SJSA1 (cell line): Measurements from ENCODE around the gene SRGN. TPM values are rescaled to one million over a fixed set of nuclear protein-coding genes. Genes with fewer than 3 reads are reported as not detected.

Experiments
- DNase-seq, 2 experiments: peaks; one replicate each; pipeline ENCODE4 v3.0.0-alpha.2; 2015 to 2020; ENCODE audit warnings: low spot score in 2 of 2, low read depth in 1 of 2
- H3K27ac ChIP-seq: fragments of 250-450 bp; sonication (Bioruptor Pico); 2 replicates; pipeline ENCODE4 v1.5.1; 2020; ENCODE audit warnings: mild to moderate bottlenecking, moderate library complexity
- H3K27me3 ChIP-seq: fragments of 250-450 bp; sonication (Bioruptor Pico); replicated peaks from 2 replicates; pipeline ENCODE4 v1.5.1; 2020; ENCODE audit warnings: mild to moderate bottlenecking, moderate library complexity
- H3K36me3 ChIP-seq: fragments of 250-450 bp; sonication (Bioruptor Pico); 2 replicates; pipeline ENCODE4 v1.5.1; 2020; ENCODE audit warnings: mild to moderate bottlenecking
- H3K4me1 ChIP-seq: fragments of 250-450 bp; sonication (Bioruptor Pico); replicated peaks from 2 replicates; pipeline ENCODE4 v1.6.1; 2021; ENCODE audit warnings: mild to moderate bottlenecking
- H3K4me3 ChIP-seq: fragments of 250-450 bp; sonication (Bioruptor Pico); 2 replicates; pipeline ENCODE4 v1.5.1; 2020; ENCODE audit warnings: mild to moderate bottlenecking
- H3K9me3 ChIP-seq: fragments of 250-450 bp; sonication (Bioruptor Pico); replicated peaks from 2 replicates; pipeline ENCODE4 v1.5.1; 2020; ENCODE audit warnings: mild to moderate bottlenecking
- total RNA-seq: library from RNA; depleted of rRNA; stranded (reverse); fragments of >200 nt; shearing (Covaris generic); gene quantifications from 2 replicates; pipeline ENCODE4 v1.2.3, GENCODE V29; 2014

The SRGN gene
- total RNA-seq, 1 experiment from 2014 or later, result 232 TPM

GRCh38 chr10:69068549-69068948, 19.4 kb upstream of the SRGN start:
- Histone ChIP-seq H3K36me3 (no peaks in the 10 kb centered on the region), H3K9me3 (no peaks in the 10 kb centered on the region), H3K4me1 (peaks cover 11% of the 10 kb centered on the region), H3K4me3 (no peak overlapping the region), H3K27me3 (no peaks in the 10 kb centered on the region), H3K27ac (no peak overlapping the region)
- no peak for DNase-seq

- Histone ChIP-seq H3K9me3 (no peaks in the 10 kb centered on the region), H3K4me3 (no peak overlapping the region), H3K36me3 (no peaks in the 10 kb centered on the region), H3K27ac (no peak overlapping the region), H3K4me1 (peaks cover 11% of the 10 kb centered on the region), H3K27me3 (no peaks in the 10 kb centered on the region)
- DNase-seq, result no peak
These were observed 18.5 kb upstream of the SRGN start for GRCh38 chr10:69069090-69070042.

- Histone ChIP-seq H3K4me1 (peaks cover 4% of the 10 kb centered on the region), H3K9me3 (no peaks in the 10 kb centered on the region), H3K4me3 (no peak overlapping the region), H3K36me3 (no peaks in the 10 kb centered on the region), H3K27me3 (no peaks in the 10 kb centered on the region), H3K27ac (no peak overlapping the region)
- no peak for DNase-seq
These were observed 17.0 kb upstream of the SRGN start for GRCh38 chr10:69070951-69071350.

GRCh38 chr10:69071610-69072009, 16.3 kb upstream of the SRGN start:
- H3K4me3 ChIP-seq, result no peak overlapping the region
- no peak overlapping the region for H3K27ac ChIP-seq
- H3K9me3 ChIP-seq, result no peaks in the 10 kb centered on the region
- H3K4me1 ChIP-seq, result no peaks in the 10 kb centered on the region
- no peaks in the 10 kb centered on the region for H3K36me3 ChIP-seq
- H3K27me3 ChIP-seq, result no peaks in the 10 kb centered on the region
- DNase-seq, result no peak

- no peaks in the 10 kb centered on the region for H3K36me3 ChIP-seq
- DNase-seq, result no peak
- H3K27ac ChIP-seq, result no peak overlapping the region
- H3K4me3 ChIP-seq, result no peak overlapping the region
- H3K4me1 ChIP-seq, result no peaks in the 10 kb centered on the region
- H3K9me3 ChIP-seq, result no peaks in the 10 kb centered on the region
- H3K27me3 ChIP-seq, result no peaks in the 10 kb centered on the region
These were observed 14.9 kb upstream of the SRGN start for GRCh38 chr10:69073026-69073425.

GRCh38 chr10:69073736-69074364, 14.1 kb upstream of the SRGN start:
- no peak for DNase-seq

GRCh38 chr10:69074532-69074931, 13.4 kb upstream of the SRGN start:
- Histone ChIP-seq H3K27me3 (no peaks in the 10 kb centered on the region), H3K4me1 (no peaks in the 10 kb centered on the region), H3K27ac (no peak overlapping the region), H3K36me3 (no peaks in the 10 kb centered on the region), H3K9me3 (no peaks in the 10 kb centered on the region), H3K4me3 (no peak overlapping the region)
- no peak for DNase-seq

More at GRCh38 chr10:69073736-69074364, 14.1 kb upstream of the SRGN start:
- no peaks in the 10 kb centered on the region for H3K4me1 ChIP-seq
- H3K36me3 ChIP-seq, result no peaks in the 10 kb centered on the region
- H3K27me3 ChIP-seq, result no peaks in the 10 kb centered on the region
- H3K9me3 ChIP-seq, result no peaks in the 10 kb centered on the region
- H3K4me3 ChIP-seq, result no peak overlapping the region
- no peak overlapping the region for H3K27ac ChIP-seq

- no peak for DNase-seq
- Histone ChIP-seq H3K9me3 (no peaks in the 10 kb centered on the region), H3K36me3 (no peaks in the 10 kb centered on the region), H3K27me3 (no peaks in the 10 kb centered on the region), H3K27ac (no peak overlapping the region), H3K4me1 (no peaks in the 10 kb centered on the region), H3K4me3 (no peak overlapping the region)
These were observed 12.5 kb upstream of the SRGN start for GRCh38 chr10:69075431-69075830.

- no peaks in the 10 kb centered on the region for H3K27me3 ChIP-seq
- no peaks in the 10 kb centered on the region for H3K9me3 ChIP-seq
- DNase-seq, result no peak
- no peaks in the 10 kb centered on the region for H3K36me3 ChIP-seq
- H3K4me3 ChIP-seq, result no peak overlapping the region
- no peak overlapping the region for H3K27ac ChIP-seq
- no peaks in the 10 kb centered on the region for H3K4me1 ChIP-seq
These were observed 9.6 kb upstream of the SRGN start for GRCh38 chr10:69078311-69078710.

GRCh38 chr10:69080226-69080625, 7.7 kb upstream of the SRGN start:
- Histone ChIP-seq H3K36me3 (no peaks in the 10 kb centered on the region), H3K9me3 (no peaks in the 10 kb centered on the region), H3K4me3 (no peak overlapping the region), H3K27me3 (no peaks in the 10 kb centered on the region), H3K27ac (no peak overlapping the region), H3K4me1 (no peaks in the 10 kb centered on the region)
- no peak for DNase-seq

GRCh38 chr10:69086001-69086509, 1.8 kb upstream of the SRGN start:
- Histone ChIP-seq H3K36me3 (0 out of 2 replicates have a peak, but pooled peaks cover 5% of the 10 kb centered on the region), H3K9me3 (no peaks in the 10 kb centered on the region), H3K27me3 (no peaks in the 10 kb centered on the region), H3K4me1 (peaks cover 24% of the 10 kb centered on the region), H3K27ac (no peak overlapping the region), H3K4me3 (no peak overlapping the region)
- DNase-seq, result no peak

- H3K27me3 ChIP-seq, result no peaks in the 10 kb centered on the region
- H3K27ac ChIP-seq, result peak overlapping the region; percentile 73
- H3K9me3 ChIP-seq, result no peaks in the 10 kb centered on the region
- peaks cover 41% of the 10 kb centered on the region for H3K4me1 ChIP-seq
- peak overlapping the region; percentile 40 for H3K4me3 ChIP-seq
- no peak for DNase-seq
- H3K36me3 ChIP-seq, result peaks cover 12% of the 10 kb centered on the region
These were observed 517 bp downstream of the SRGN start for GRCh38 chr10:69088471-69088769.

- Histone ChIP-seq H3K36me3 (peaks cover 17% of the 10 kb centered on the region), H3K27me3 (no peaks in the 10 kb centered on the region), H3K9me3 (no peaks in the 10 kb centered on the region), H3K4me3 (peak overlapping the region; percentile 40), H3K27ac (peak overlapping the region; percentile 73), H3K4me1 (peaks cover 43% of the 10 kb centered on the region)
- DNase-seq, result peak in 1 of 2 experiments; percentile 50
These were observed 1.0 kb downstream of the SRGN start for GRCh38 chr10:69088801-69089501.
